Activated CD8-positive, alpha-beta memory T cell treated with anti-CD3 and anti-CD28 coated beads, Interleukin-2, amount 50 U/mL, for 48 hours (primary cell): ENCODE data around the gene FAR1.
A peak's percentile ranks its signal among the peaks of the same experiment; 100 is the strongest.
"Not testable (repeated sequence)": the region's sequence is repeated elsewhere in the genome, so short reads cannot be mapped to it uniquely, and the experiment has no call there.

Source experiments
- DNase-seq: peaks from one replicate; pipeline ENCODE4 v3.0.0-alpha.2; 2020

The FAR1 gene

GRCh38 chr11:13668102-13668956, at the start of gene FAR1:
TSS of gene FAR1 (plus strand) at chr11:13668668. CDS start at chr11:13694766, 26,098 bp downstream.
- DNase-seq, result peak; percentile 95

- DNase-seq, result no peak
Measured at GRCh38 chr11:13620063-13620462, 48.4 kb upstream of the FAR1 start.

- not testable (repeated sequence) for DNase-seq
Measured at GRCh38 chr11:13626818-13627217, 41.6 kb upstream of the FAR1 start.

- DNase-seq, result not testable (repeated sequence)
Measured at GRCh38 chr11:13628634-13629033, 39.8 kb upstream of the FAR1 start.

GRCh38 chr11:13629779-13630178, 38.7 kb upstream of the FAR1 start:
- DNase-seq, result no peak

GRCh38 chr11:13635290-13635689, 33.2 kb upstream of the FAR1 start:
- DNase-seq, result no peak

GRCh38 chr11:13635804-13636203, 32.7 kb upstream of the FAR1 start:
- DNase-seq, result no peak

DNA sequence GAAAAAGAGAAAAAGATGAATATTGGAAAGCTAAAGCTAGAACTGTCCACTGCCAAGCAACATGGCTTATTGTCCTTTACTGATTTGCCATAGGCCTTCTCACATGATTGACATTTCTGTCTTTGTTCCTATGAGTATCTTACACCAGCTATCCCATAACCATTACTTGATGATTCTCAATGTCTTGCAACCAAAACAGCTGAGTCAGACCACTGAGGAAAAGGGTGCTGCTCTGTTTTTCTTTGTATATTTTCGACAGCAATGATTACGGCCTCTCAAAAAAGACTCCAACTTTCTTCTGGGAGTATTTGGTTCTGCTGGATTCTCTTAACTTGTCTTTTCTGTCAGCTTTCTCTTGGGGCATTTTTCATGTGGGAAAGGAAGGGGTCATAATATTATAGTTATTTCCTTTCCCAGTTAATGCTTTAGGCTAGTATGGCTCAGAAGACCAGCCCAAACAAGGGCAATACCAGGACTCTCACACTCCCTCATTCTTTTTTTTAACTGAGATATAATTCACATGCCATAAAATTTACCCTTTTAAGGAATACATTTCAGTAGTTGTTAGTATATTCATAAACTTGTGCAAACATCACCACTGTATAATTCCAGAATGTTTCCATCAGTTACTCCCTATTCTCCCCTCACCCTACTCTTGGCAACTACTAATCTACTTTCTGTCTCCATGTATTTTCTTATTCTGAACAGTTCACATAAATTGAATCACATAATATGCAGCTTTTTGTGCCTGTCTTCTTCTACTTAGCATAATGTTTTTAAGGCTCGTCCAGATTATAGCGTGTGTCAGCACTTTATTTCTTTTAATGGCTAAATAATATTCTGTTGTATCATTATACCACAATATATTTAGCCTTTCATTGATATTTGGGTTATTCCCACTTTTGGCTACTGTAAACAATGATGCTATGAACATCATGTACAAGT, 31.1 kb upstream of the FAR1 start:
- DNase-seq, result no peak

DNA sequence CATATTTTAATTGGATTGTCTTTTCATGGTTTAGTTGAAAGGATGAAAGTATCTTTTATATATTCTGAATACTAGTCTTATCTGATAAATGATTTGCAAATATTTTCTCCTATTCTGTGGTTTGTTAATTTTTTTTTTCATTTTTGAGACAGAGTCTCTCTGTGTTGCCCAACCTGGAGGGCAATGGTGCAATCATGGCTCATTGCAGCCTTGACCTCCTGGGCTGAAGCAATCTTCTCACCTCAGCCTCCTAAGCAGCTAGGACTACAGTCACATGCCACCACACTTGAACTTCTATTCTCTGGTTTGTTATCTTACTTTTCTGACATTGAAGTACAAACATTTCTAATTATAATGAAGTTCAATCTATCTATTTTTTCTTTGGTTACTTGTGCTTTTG, 30.0 kb upstream of the FAR1 start:
- DNase-seq, result no peak

GRCh38 chr11:13644997-13645687, 23.3 kb upstream of the FAR1 start:
- DNase-seq, result no peak

DNA sequence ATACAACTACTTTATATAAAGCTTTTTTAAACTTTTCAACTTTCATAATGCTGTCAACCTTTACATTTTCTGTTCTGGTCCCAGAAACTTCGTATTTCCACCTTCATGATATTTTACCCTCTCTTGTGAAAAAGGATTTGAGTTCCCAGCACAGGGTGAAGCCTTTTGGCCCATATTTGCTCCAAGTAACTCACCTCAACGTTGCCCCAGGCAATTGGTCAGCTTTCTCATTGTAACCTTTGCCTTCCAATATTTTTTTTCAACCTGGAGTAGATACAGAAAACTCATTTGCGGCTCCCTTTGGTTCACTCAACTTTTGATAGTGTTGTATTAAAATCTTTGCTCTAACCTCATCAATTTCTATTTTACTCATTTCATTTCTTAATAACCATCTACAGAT, 21.1 kb upstream of the FAR1 start:
- no peak for DNase-seq

GRCh38 chr11:13649619-13650018, 18.8 kb upstream of the FAR1 start:
- no peak for DNase-seq

DNA sequence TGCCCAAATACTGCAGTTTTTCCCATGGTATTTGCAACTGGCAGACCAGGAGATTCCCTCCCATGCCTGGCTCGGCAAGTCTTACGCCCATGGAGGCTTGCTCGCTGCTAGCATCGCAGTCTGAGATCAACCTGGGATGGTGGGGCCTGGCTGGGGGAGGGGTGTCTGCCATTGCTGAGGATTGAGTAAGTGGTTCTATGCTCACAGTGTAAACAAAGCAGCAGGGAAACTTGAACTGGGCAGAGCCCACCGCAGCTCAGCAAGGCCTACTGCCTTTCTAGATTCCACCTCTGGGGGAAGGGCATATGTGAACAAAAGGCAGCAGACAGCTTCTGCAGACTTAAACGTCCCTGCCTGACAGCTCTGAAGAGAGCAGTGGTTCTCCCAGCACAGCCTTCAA, 17.0 kb upstream of the FAR1 start:
- DNase-seq, result not testable (repeated sequence)

DNA sequence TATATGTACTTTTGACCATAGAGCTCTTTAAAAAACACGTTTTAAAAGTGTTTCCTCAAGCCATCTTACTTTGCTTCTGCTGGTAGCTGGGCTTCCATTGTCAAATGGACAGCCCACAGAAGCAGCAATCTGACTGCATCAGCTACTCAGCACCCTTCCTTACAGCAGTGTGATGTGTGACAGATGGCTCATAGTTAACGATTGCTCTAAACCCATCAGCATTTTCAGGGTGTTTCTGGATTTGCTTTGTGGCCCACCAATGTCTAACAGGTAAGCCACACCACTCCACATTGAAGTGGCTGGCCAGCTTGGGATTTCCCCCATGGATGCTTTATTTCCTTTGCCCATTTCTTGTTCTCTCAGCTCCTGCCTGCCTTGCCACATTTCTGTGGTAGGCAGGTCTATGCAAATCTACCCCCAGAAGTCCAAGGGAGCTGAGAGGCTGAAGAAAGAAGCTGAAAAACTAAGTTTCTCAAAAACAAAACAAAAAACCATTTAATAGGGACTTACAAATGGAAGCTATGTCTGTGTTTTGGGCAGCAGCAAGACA, 7.3 kb upstream of the FAR1 start:
- no peak for DNase-seq

- DNase-seq, result no peak
Measured at GRCh38 chr11:13663631-13664071, 4.8 kb upstream of the FAR1 start.

DNA sequence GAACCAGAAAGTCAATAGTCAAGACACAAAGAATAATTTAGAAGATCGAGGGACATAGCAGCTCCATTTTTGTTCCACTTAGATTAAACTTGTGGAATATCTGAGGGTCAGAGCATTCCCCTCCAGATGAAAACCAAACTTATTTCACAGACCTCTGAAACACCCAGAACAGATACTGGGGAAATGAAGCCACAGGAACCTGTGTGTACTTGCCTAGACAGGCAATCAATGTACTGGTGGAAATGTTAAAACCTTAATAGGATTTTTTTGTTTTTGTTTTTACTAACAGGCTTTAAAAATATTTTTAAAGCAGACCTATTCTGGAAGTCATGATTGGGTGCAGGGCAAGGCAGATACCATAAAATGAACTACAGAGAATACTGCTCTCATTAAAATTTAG, 4.1 kb upstream of the FAR1 start:
- DNase-seq, result no peak

DNA sequence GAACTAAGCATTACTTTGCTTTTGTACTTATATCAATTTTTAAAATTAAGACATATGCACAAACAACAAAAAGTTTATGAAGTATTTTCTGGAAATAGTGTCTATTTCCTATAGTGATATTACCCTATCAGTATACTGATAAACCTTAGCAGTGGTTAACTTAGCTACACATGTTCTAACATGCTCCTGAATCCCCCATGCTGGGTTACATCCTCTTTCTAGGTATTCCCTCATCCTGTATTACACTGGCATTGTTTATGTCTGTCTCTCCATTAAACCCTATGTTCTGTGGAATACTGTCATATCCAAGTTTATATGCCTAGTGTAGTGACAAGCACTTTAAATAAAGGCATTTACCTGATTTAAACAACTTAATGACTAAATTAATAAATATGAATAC, 1.8 kb upstream of the FAR1 start:
- DNase-seq, result no peak

DNA sequence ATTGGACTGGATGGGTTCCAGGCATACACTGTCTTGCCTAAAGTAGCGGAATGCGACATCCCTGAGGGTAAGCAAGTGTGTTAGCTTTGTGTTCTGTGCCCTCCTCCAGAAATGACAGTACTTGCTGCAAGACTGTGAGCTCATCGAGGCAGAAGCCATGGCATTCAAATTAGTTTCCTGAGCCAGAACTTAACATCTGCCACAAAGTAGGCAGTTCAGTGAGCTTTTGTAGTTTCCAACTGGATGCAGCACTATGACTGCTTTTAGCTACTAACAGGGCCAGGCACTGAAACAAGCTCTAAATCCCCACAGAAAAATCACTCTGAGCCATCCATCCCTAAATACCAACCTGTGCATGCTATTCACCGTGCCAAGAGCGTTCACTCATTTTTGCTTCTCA, 1.2 kb upstream of the FAR1 start:
- DNase-seq, result no peak

DNA sequence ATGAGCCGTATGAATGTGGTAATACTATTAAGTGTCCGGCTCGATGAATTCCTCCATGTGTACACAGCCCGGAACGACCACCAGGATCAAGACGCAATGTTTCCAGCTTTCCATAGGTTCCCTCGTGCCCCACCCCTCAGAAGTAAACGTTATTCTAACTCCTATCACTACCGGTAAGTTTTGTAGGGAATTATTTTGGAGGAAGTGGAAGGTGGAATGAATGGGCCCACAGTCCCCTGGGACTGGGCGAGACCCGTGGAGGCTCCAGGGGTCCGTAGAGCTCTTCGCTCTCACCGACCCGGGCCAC, 720 bp upstream of the FAR1 start:
- DNase-seq, result no peak

- peak; percentile 77 for DNase-seq
Measured at GRCh38 chr11:13668957-13669521, 571 bp downstream of the FAR1 start.

DNA sequence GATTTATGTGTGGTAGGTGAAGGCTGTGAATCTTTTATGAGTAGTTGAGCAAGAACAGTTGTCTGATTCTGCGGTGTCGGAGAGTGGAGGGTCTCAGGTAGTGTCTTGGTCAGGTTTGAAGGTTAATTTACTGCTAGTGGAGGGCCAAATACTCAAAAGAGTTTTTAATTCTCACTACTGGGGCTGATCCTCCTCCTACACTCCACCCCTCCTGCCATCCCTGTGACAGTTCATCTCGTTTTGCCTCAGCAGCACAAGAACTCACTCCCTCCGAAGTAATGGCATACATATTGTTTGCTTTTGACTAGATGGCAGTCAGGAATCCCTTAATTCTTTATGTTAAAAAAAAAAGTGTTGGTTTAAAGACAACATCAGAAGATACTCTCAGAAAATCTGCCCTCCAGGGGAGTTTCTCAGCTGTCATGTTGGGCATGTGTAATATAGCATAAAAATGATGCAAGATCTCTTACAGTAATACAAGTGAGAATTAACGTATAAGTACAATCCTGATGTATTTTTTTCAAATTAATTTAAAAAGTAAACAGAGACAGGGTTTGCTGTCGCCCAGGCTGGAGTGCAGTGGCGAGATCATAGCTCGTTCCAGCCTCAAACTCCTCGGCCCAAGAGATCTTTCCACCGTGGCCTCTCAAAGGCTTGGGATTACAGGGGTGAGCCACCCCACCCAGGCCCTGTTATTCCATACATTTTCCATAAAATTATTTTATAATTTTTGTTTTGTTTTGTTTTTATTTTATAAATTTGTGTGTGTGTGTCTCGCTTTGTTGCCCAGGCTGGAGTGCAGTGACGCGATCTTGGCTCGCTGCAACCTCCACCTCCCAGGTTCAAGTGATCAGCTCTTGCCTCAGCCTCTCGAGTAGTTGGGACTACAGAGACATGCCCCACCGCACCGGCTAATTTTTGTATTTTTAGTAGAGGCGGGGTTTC, 1.3 kb downstream of the FAR1 start:
- DNase-seq, result no peak
